Kidney epithelial cell (primary cell): ENCODE results near the gene LCN10. TPM values are rescaled to one million over a fixed set of nuclear protein-coding genes. Genes with fewer than 3 reads are reported as not detected.
"Not testable (repeated sequence)": the region's sequence is repeated elsewhere in the genome, so short reads cannot be mapped to it uniquely, and the experiment has no call there.

Experiments used
- DNase-seq: peaks from one replicate; pipeline ENCODE4 v3.0.0-alpha.2; 2010; ENCODE audit warnings: low read depth
- H3K27me3 ChIP-seq: 2 replicates; pipeline ENCODE4 v1.6.0; 2011; ENCODE audit warnings: low read length; ENCODE audit not compliant: control insufficient read depth, insufficient read depth
- H3K36me3 ChIP-seq: 2 replicates; pipeline ENCODE4 v1.5.1; 2011; ENCODE audit warnings: low read length; ENCODE audit not compliant: control insufficient read depth, insufficient read depth
- H3K4me3 ChIP-seq: 2 replicates; pipeline ENCODE4 v1.5.1; 2011; ENCODE audit warnings: low read depth, mild to moderate bottlenecking, control low read depth, low read length
- CTCF ChIP-seq: IDR thresholded peaks from 2 replicates; pipeline ENCODE4 v1.5.1; 2011; ENCODE audit warnings: mild to moderate bottlenecking, moderate library complexity, low read length, control low read depth, inconsistent platforms; ENCODE audit not compliant: insufficient read depth, poor library complexity, severe bottlenecking
- total RNA-seq: library from RNA; depleted of rRNA; stranded (reverse); fragments of >200 nt; gene quantifications from 2 replicates; pipeline ENCODE4 v1.2.3, GENCODE V29; 2015

LCN10 gene
- total RNA-seq, 1 donor from 2014 or later = not detected

- no peak for DNase-seq
- no peak for TF ChIP-seq CTCF
- no peak overlapping the region for H3K4me3 ChIP-seq
- H3K27me3 ChIP-seq = peaks cover 13% of the 10 kb centered on the region
- no peaks in the 10 kb centered on the region for H3K36me3 ChIP-seq
Measured at GRCh38 chr9:136773386-136774044, 30.8 kb upstream of the LCN10 start.

GRCh38 chr9:136771907-136772415, 29.2 kb upstream of the LCN10 start:
- DNase-seq = no peak
- TF ChIP-seq CTCF = no peak
- peaks cover 6% of the 10 kb centered on the region for H3K27me3 ChIP-seq
- no peaks in the 10 kb centered on the region for H3K36me3 ChIP-seq
- H3K4me3 ChIP-seq = no peak overlapping the region

- H3K27me3 ChIP-seq = peaks cover 12% of the 10 kb centered on the region
- TF ChIP-seq CTCF = peak; percentile 62
- no peak overlapping the region for H3K4me3 ChIP-seq
- H3K36me3 ChIP-seq = no peaks in the 10 kb centered on the region
- no peak for DNase-seq
Measured at GRCh38 chr9:136769710-136770191, 27.0 kb upstream of the LCN10 start.

- peak; percentile 30 for TF ChIP-seq CTCF
- H3K4me3 ChIP-seq, H3K36me3 ChIP-seq: not testable (repeated sequence)
- peaks cover 17% of the 10 kb centered on the region for H3K27me3 ChIP-seq
- DNase-seq = peak; percentile 25
Measured at GRCh38 chr9:136766410-136767120, 23.8 kb upstream of the LCN10 start.

- H3K4me3 ChIP-seq, H3K36me3 ChIP-seq, DNase-seq: not testable (repeated sequence)
- H3K27me3 ChIP-seq = peaks cover 17% of the 10 kb centered on the region
Measured at GRCh38 chr9:136765745-136766409, 23.1 kb upstream of the LCN10 start.

- DNase-seq = no peak
- no peak for TF ChIP-seq CTCF
- Histone ChIP-seq H3K27me3 (peaks cover 18% of the 10 kb centered on the region), H3K36me3 (no peaks in the 10 kb centered on the region), H3K4me3 (no peak overlapping the region)
Measured at GRCh38 chr9:136765041-136765440, 22.3 kb upstream of the LCN10 start.
